ENCODE measurements around the gene SLC7A11.

The SLC7A11 gene

GRCh38 chr4:138184886-138185285, 57.3 kb downstream of the SLC7A11 start:
- H3K27ac Mint-ChIP-seq, result no peak overlapping the region
- no peaks in the 10 kb centered on the region for H3K27me3 Mint-ChIP-seq (ENCODE audit: low read depth)
- no peaks in the 10 kb centered on the region for H3K9me3 Mint-ChIP-seq
- no peak for TF ChIP-seq CTCF (IDR thresholded peaks at IDR 0.05; ENCODE audit: unreplicated experiment in 3 of 3)
- no peak overlapping the region for H3K4me3 Mint-ChIP-seq
- H3K4me1 Mint-ChIP-seq, result peaks cover 39% of the 10 kb centered on the region
- H3K36me3 Mint-ChIP-seq (ENCODE audit: low read depth), result no peaks in the 10 kb centered on the region

GRCh38 chr4:138182838-138183426, 59.2 kb downstream of the SLC7A11 start:
- H3K27me3 Mint-ChIP-seq (ENCODE audit: low read depth), result no peaks in the 10 kb centered on the region
- H3K27ac Mint-ChIP-seq, result peak overlapping the region; percentile 5 to 31 (median 12)
- TF ChIP-seq CTCF (IDR thresholded peaks at IDR 0.05; ENCODE audit: unreplicated experiment in 3 of 3), result peak; percentile 69 to 76 (median 76)
- H3K9me3 Mint-ChIP-seq, result no peaks in the 10 kb centered on the region
- H3K4me1 Mint-ChIP-seq, result peaks cover 39% of the 10 kb centered on the region
- no peak overlapping the region for H3K4me3 Mint-ChIP-seq
- no peaks in the 10 kb centered on the region for H3K36me3 Mint-ChIP-seq (ENCODE audit: low read depth)

GRCh38 chr4:138181287-138181686, 60.9 kb downstream of the SLC7A11 start:
- no peaks in the 10 kb centered on the region for H3K36me3 Mint-ChIP-seq (ENCODE audit: low read depth)

GRCh38 chr4:138178566-138178965, 63.6 kb downstream of the SLC7A11 start:
- H3K9me3 Mint-ChIP-seq, result no peaks in the 10 kb centered on the region
- peaks cover 39% of the 10 kb centered on the region for H3K4me1 Mint-ChIP-seq
- TF ChIP-seq CTCF (IDR thresholded peaks at IDR 0.05; ENCODE audit: unreplicated experiment in 3 of 3), result no peak
- no peak overlapping the region for H3K27ac Mint-ChIP-seq
- H3K4me3 Mint-ChIP-seq, result no peak overlapping the region
- no peaks in the 10 kb centered on the region for H3K36me3 Mint-ChIP-seq (ENCODE audit: low read depth)
- no peaks in the 10 kb centered on the region for H3K27me3 Mint-ChIP-seq (ENCODE audit: low read depth)

More at GRCh38 chr4:138181287-138181686, 60.9 kb downstream of the SLC7A11 start:
- Mint-ChIP-seq H3K9me3 (no peaks in the 10 kb centered on the region), H3K27me3 (ENCODE audit: low read depth) (no peaks in the 10 kb centered on the region), H3K27ac (peak overlapping the region in 2 of 3 experiments; percentile 1 to 64), H3K4me3 (peak overlapping the region in 1 of 3 experiments; percentile 11), H3K4me1 (peaks cover 35% of the 10 kb centered on the region)
- TF ChIP-seq CTCF (IDR thresholded peaks at IDR 0.05; ENCODE audit: unreplicated experiment in 3 of 3), result no peak

- H3K27me3 Mint-ChIP-seq (ENCODE audit: low read depth), result no peaks in the 10 kb centered on the region
- no peaks in the 10 kb centered on the region for H3K9me3 Mint-ChIP-seq
- H3K4me1 Mint-ChIP-seq, result peaks cover 31% of the 10 kb centered on the region
- H3K36me3 Mint-ChIP-seq (ENCODE audit: low read depth), result no peaks in the 10 kb centered on the region
- no peak overlapping the region for H3K4me3 Mint-ChIP-seq
- TF ChIP-seq CTCF (IDR thresholded peaks at IDR 0.05; ENCODE audit: unreplicated experiment in 3 of 3), result no peak
- no peak overlapping the region for H3K27ac Mint-ChIP-seq
Observed at GRCh38 chr4:138177278-138177968, 64.7 kb downstream of the SLC7A11 start.

Measured in nephron (organoid).